Spinal cord (tissue), 10 donors: Measurements from ENCODE around the gene TLE2. TPM values are rescaled to one million over a fixed set of nuclear protein-coding genes. Genes with fewer than 3 reads are reported as not detected.
"Not testable (repeated sequence)": the region's sequence is repeated elsewhere in the genome, so short reads cannot be mapped to it uniquely, and the experiment has no call there.

ENCODE experiments used
- DNase-seq, 6 donors: peaks; one replicate each; pipeline versions ENCODE4 v3.0.0 to v3.0.0-alpha.2; 2013 to 2015; ENCODE audit warnings: low spot score in 6 of 6, low read depth in 4 of 6
- H3K27ac ChIP-seq: one replicate; pipeline ENCODE4 v1.5.1; 2013; ENCODE audit warnings: low read depth, low read length, control low read depth
- H3K27me3 ChIP-seq: one replicate; pipeline ENCODE4 v1.6.1; 2013; ENCODE audit warnings: low read length; ENCODE audit not compliant: control insufficient read depth, insufficient read depth
- H3K36me3 ChIP-seq: one replicate; pipeline ENCODE4 v1.6.1; 2013; ENCODE audit warnings: low read length; ENCODE audit not compliant: control insufficient read depth, insufficient read depth
- H3K4me1 ChIP-seq: one replicate; pipeline ENCODE4 v1.6.1; 2013; ENCODE audit warnings: low read length; ENCODE audit not compliant: control insufficient read depth, insufficient read depth
- H3K4me3 ChIP-seq: one replicate; pipeline ENCODE4 v1.5.1; 2013; ENCODE audit warnings: low read depth, low read length, control low read depth
- H3K9me3 ChIP-seq: one replicate; pipeline ENCODE4 v1.6.1; 2013; ENCODE audit warnings: low read length; ENCODE audit not compliant: control insufficient read depth, insufficient read depth
- WGBS: methylation state at CpG from one replicate; pipeline ENCODE4 v1.1.5; 2013; ENCODE audit warnings: missing lambda C conversion rate; ENCODE audit not compliant: insufficient coverage; 5-methylcytosine and 5-hydroxymethylcytosine counted together
- polyA plus RNA-seq, 2 donors: library from polyadenylated mRNA; unstranded; fragments of 120-200 nt; gene quantifications; one replicate each; pipeline ENCODE4 v1.2.1, GENCODE V29; 2013; ENCODE audit not compliant: insufficient read length in 2 of 2
- total RNA-seq, 2 donors: library from RNA; depleted of rRNA in 1 of 2; stranded (reverse); fragments of 120-200 nt in 1 of 2; fragments of >200 nt in 1 of 2; gene quantifications; one replicate each; pipeline versions ENCODE4 v1.2.3 to v1.2.4, GENCODE V29; 2013 to 2014
- donor health status: healthy.

TLE2 gene
- total and polyA plus RNA-seq, 4 donors: 14.9 to 101 (median 52.6) TPM

- no peaks in the 10 kb centered on the region for H3K9me3 ChIP-seq
- H3K27me3 ChIP-seq: peaks cover 5% of the 10 kb centered on the region
- no peak overlapping the region for H3K27ac ChIP-seq
- peaks cover under 1% of the 10 kb centered on the region for H3K4me1 ChIP-seq
- H3K36me3 ChIP-seq: peaks cover 11% of the 10 kb centered on the region
- no peak overlapping the region for H3K4me3 ChIP-seq
- DNase-seq: no peak
- WGBS: 27% methylated on average over 10 of the region's 14 CpGs
Observed at GRCh38 chr19:2992958-2993357, 36.1 kb downstream of the TLE2 start.

DNA sequence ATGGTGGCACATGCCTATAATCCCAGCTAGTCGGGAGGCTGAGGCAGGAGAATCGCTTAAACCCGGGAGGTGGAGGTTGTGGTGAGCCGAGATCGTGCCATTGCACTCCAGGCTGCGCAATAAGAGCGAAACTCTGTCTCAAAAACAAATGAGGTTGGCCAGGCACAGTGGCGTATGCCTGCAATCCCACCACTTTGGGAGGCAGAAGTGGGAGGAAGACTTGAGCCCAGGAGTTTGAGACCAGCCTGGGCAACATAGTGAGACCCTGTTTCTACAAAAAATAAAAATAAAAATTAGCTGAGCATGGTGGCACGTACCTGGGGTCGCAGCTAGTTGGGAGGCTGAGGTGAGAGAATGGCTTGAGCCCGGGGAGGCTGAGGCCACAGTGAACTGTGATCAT is 36.7 kb downstream of the TLE2 start:
- WGBS: 94% methylated on average over 11 of the region's 11 CpGs
- DNase-seq: not testable (repeated sequence)

GRCh38 chr19:2989236-2989946 is 39.7 kb downstream of the TLE2 start:
- no peak for DNase-seq
- Histone ChIP-seq H3K27me3 (peaks cover 5% of the 10 kb centered on the region), H3K4me3 (no peak overlapping the region), H3K36me3 (peaks cover 5% of the 10 kb centered on the region), H3K27ac (no peak overlapping the region), H3K9me3 (no peaks in the 10 kb centered on the region), H3K4me1 (peaks cover 18% of the 10 kb centered on the region)
- WGBS: 96% methylated on average over 13 of the region's 15 CpGs

More for the DNA sequence above, 36.7 kb downstream of the TLE2 start:
- H3K4me1 ChIP-seq, H3K4me3 ChIP-seq, H3K27me3 ChIP-seq, H3K9me3 ChIP-seq, H3K27ac ChIP-seq, H3K36me3 ChIP-seq: not testable (repeated sequence)

DNA sequence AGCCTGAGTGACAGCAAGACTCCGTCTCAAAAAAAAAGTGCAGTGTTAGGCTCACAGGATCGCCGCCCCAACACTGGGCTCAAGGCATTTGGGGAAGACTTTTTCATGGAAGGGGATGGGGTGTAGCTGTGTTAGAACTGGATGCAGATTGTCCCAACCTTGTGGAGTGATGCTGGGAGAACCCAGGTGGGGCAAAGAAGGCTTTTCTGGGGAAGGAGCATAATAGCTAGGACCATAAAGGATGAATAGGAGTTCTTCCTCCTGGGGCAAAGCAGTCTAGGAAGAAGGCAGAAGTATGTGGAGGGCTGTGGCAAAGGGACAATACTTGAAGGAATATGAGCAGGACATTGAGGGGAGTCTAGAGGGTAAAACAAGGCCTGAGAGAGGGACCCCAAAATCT is 40.5 kb downstream of the TLE2 start:
- no peak overlapping the region for H3K4me3 ChIP-seq
- H3K27me3 ChIP-seq: peaks cover 5% of the 10 kb centered on the region
- no peak overlapping the region for H3K27ac ChIP-seq
- 90% methylated on average over 3 of the region's 3 CpGs for WGBS
- no peak for DNase-seq
- H3K9me3 ChIP-seq: no peaks in the 10 kb centered on the region
- H3K36me3 ChIP-seq: peaks cover 5% of the 10 kb centered on the region
- H3K4me1 ChIP-seq: peaks cover 27% of the 10 kb centered on the region

GRCh38 chr19:2987797-2988196 is 41.3 kb downstream of the TLE2 start:
- no peaks in the 10 kb centered on the region for H3K27me3 ChIP-seq
- WGBS: 39% methylated on average over 5 of the region's 12 CpGs
- H3K4me1 ChIP-seq: peaks cover 34% of the 10 kb centered on the region
- no peak overlapping the region for H3K4me3 ChIP-seq
- H3K36me3 ChIP-seq: peaks cover 5% of the 10 kb centered on the region
- H3K27ac ChIP-seq: no peak overlapping the region
- no peaks in the 10 kb centered on the region for H3K9me3 ChIP-seq
- DNase-seq: no peak

DNA sequence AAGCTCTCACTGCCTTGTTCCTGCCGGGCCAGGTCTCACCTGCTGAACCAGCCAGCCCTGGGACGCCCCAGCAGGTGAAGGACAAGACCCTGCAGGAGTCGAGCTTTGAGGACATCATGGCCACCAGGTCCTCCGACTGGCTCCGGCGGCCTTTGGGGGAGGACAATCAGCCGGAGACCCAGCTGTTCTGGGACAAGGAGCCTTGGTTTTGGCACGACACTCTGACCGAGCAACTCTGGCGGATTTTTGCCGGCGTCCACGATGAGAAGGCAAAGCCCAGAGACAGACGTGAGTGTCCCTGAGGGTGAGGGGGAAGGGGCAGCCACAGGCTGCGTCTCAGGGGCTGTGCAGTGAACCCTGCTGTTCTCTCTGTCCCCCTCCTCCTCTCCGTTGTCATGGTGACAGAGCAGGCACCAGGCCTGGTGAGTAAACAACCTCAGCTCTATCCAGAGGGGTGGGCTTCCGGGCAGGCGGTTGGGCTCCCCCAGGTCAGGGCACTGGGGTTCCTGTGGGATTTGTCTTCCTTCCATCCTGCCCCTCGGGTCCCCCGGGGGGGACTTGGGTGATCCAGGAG is 42.0 kb downstream of the TLE2 start:
- Histone ChIP-seq H3K36me3 (peaks cover 5% of the 10 kb centered on the region), H3K4me1 (peaks cover 42% of the 10 kb centered on the region), H3K9me3 (no peaks in the 10 kb centered on the region), H3K27ac (no peak overlapping the region), H3K4me3 (no peak overlapping the region), H3K27me3 (no peaks in the 10 kb centered on the region)
- DNase-seq: peak in 3 of 6 donors; percentile 54 to 89 (median 85)
- 3% methylated on average over 20 of the region's 20 CpGs for WGBS

GRCh38 chr19:2984215-2984528 is 44.9 kb downstream of the TLE2 start:
- Histone ChIP-seq H3K4me1 (peaks cover 48% of the 10 kb centered on the region), H3K27ac (peak overlapping the region; percentile 76), H3K9me3 (no peaks in the 10 kb centered on the region), H3K27me3 (peaks cover 3% of the 10 kb centered on the region), H3K4me3 (peak overlapping the region; percentile 37), H3K36me3 (no peaks in the 10 kb centered on the region)
- DNase-seq: no peak
- WGBS: 0% methylated on average over 4 of the region's 14 CpGs

GRCh38 chr19:2983351-2984214 is 45.5 kb downstream of the TLE2 start:
- WGBS: 7% methylated on average over 23 of the region's 24 CpGs
- H3K27ac ChIP-seq: peak overlapping the region; percentile 76

DNA sequence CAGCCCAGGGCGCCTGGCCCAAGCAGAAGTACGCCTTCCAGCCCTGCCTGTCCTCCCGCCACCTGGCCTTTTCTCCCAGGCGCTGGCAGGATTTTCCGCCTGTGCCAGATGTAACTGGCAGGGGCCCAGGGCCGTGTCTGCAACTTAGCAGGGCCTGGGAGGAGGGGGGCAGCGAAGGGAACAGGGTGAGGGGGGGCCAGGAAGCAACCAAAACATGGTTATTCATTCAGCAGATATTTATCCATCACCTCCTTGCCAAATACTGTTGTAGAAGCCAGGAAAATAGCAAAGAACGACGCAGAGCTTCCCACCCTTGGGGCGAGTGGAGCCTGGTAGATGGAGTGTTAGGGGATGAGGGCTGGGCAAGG is 46.1 kb downstream of the TLE2 start:
- no peaks in the 10 kb centered on the region for H3K9me3 ChIP-seq
- H3K36me3 ChIP-seq: no peaks in the 10 kb centered on the region
- peak overlapping the region; percentile 43 for H3K27ac ChIP-seq
- peaks cover 50% of the 10 kb centered on the region for H3K4me1 ChIP-seq
- peaks cover 3% of the 10 kb centered on the region for H3K27me3 ChIP-seq
- no peak overlapping the region for H3K4me3 ChIP-seq
- 16% methylated on average over 8 of the region's 10 CpGs for WGBS
- DNase-seq: peak in 4 of 6 donors; percentile 74 to 97 (median 84)

More at GRCh38 chr19:2983351-2984214, 45.5 kb downstream of the TLE2 start:
- Histone ChIP-seq H3K9me3 (no peaks in the 10 kb centered on the region), H3K27me3 (peaks cover 3% of the 10 kb centered on the region), H3K4me3 (peak overlapping the region; percentile 37), H3K4me1 (peaks cover 48% of the 10 kb centered on the region), H3K36me3 (no peaks in the 10 kb centered on the region)
- peak in 4 of 6 donors; percentile 71 to 96 (median 87) for DNase-seq
